SK-N-SH treated with all-trans-retinoic acid at 6 μM for 48 hours (cell line): ENCODE measurements around the gene CST3.

Experiments
- ATAC-seq: fragments of 200-7000 bp; cut with Tn5 transposase; 3 replicates; pipeline ENCODE4 v1.9.1; 2020; ENCODE audit warnings: mild to moderate bottlenecking, moderate library complexity
- ARNTL ChIP-seq: fragments of 450-650 bp; formaldehyde crosslinking; IDR thresholded peaks from 2 replicates; pipeline ENCODE4 v1.5.0; 2020; ENCODE audit warnings: low read depth, mild to moderate bottlenecking, moderate library complexity, borderline replicate concordance
- BACH2 ChIP-seq: fragments of 250-450 bp; sonication (Bioruptor Pico); IDR thresholded peaks from 2 replicates; pipeline ENCODE4 v1.9.0; 2021; ENCODE audit warnings: mild to moderate bottlenecking, borderline replicate concordance
- CREB5 ChIP-seq: fragments of 250-450 bp; sonication (Bioruptor Pico); IDR thresholded peaks from 2 replicates; pipeline ENCODE4 v1.5.1; 2020; ENCODE audit warnings: low read depth, mild to moderate bottlenecking, moderate library complexity
- CSDC2 ChIP-seq: fragments of 250-450 bp; sonication (Bioruptor Pico); IDR thresholded peaks from 2 replicates; pipeline ENCODE4 v1.5.0; 2020; ENCODE audit warnings: mild to moderate bottlenecking, moderate library complexity
- CSRNP3 ChIP-seq: fragments of 250-450 bp; sonication (Bioruptor Pico); IDR thresholded peaks from 2 replicates; pipeline ENCODE4 v1.5.1; 2021; ENCODE audit warnings: mild to moderate bottlenecking, moderate library complexity
- GLIS3 ChIP-seq: fragments of 250-450 bp; sonication (Bioruptor Pico); IDR thresholded peaks from 2 replicates; pipeline ENCODE4 v1.5.0; 2020; ENCODE audit warnings: mild to moderate bottlenecking, moderate library complexity
- ISL1 ChIP-seq: fragments of 250-450 bp; sonication (Bioruptor Pico); IDR thresholded peaks from 2 replicates; pipeline ENCODE4 v2.1.2; 2022; ENCODE audit warnings: mild to moderate bottlenecking, moderate library complexity
- OSR1 ChIP-seq: fragments of 250-450 bp; sonication (Bioruptor Pico); IDR thresholded peaks from 2 replicates; pipeline ENCODE4 v1.8.0; 2022; ENCODE audit warnings: moderate library complexity, mild to moderate bottlenecking, inconsistent platforms
- PATZ1 ChIP-seq: fragments of 250-450 bp; sonication (Bioruptor Pico); IDR thresholded peaks from 2 replicates; pipeline ENCODE4 v1.8.0; 2020; ENCODE audit warnings: mild to moderate bottlenecking, moderate library complexity, borderline replicate concordance
- POU6F1 ChIP-seq: fragments of 250-450 bp; sonication (Bioruptor Pico); IDR thresholded peaks from 2 replicates; pipeline ENCODE4 v1.8.0; 2021; ENCODE audit warnings: low read depth, mild to moderate bottlenecking, moderate library complexity, borderline replicate concordance
- PPARA ChIP-seq: fragments of 250-450 bp; sonication (Bioruptor Pico); IDR thresholded peaks from 2 replicates; pipeline ENCODE4 v1.5.0; 2020; ENCODE audit warnings: mild to moderate bottlenecking, borderline replicate concordance
- RARB ChIP-seq: fragments of 250-450 bp; sonication (Bioruptor Pico); IDR thresholded peaks from 2 replicates; pipeline ENCODE4 v1.8.0; 2021; ENCODE audit warnings: mild to moderate bottlenecking, moderate library complexity
- SNAI2 ChIP-seq: fragments of 250-450 bp; sonication (Bioruptor Pico); IDR thresholded peaks from 2 replicates; pipeline ENCODE4 v1.5.0; 2020; ENCODE audit warnings: mild to moderate bottlenecking, moderate library complexity
- TCF4 ChIP-seq: fragments of 250-450 bp; sonication (Bioruptor Pico); IDR thresholded peaks from 2 replicates; pipeline ENCODE4 v1.8.0; 2021; ENCODE audit warnings: mild to moderate bottlenecking, moderate library complexity, borderline replicate concordance
- TOX ChIP-seq: fragments of 250-450 bp; sonication (Bioruptor Pico); IDR thresholded peaks from 2 replicates; pipeline ENCODE4 v1.8.0; 2021; ENCODE audit warnings: mild to moderate bottlenecking, moderate library complexity, borderline replicate concordance
- TSHZ2 ChIP-seq: fragments of 250-450 bp; sonication (Bioruptor Pico); IDR thresholded peaks from 2 replicates; pipeline ENCODE4 v1.5.0; 2020; ENCODE audit warnings: mild to moderate bottlenecking, moderate library complexity
- ZC3H10 ChIP-seq: fragments of 250-450 bp; sonication (Bioruptor Pico); IDR thresholded peaks from 2 replicates; pipeline ENCODE4 v1.5.1; 2021; ENCODE audit warnings: mild to moderate bottlenecking, moderate library complexity
- ZFP3 ChIP-seq: fragments of 250-450 bp; sonication (Bioruptor Pico); IDR thresholded peaks from 2 replicates; pipeline ENCODE4 v1.5.0; 2020; ENCODE audit warnings: mild to moderate bottlenecking, moderate library complexity
- ZFP30 ChIP-seq: fragments of 450-650 bp; formaldehyde crosslinking; IDR thresholded peaks from 2 replicates; pipeline ENCODE4 v1.5.0; 2022; ENCODE audit warnings: mild to moderate bottlenecking, moderate library complexity
- ZNF8 ChIP-seq: fragments of 450-650 bp; formaldehyde crosslinking; IDR thresholded peaks from 2 replicates; pipeline ENCODE4 v1.5.0; 2020; ENCODE audit warnings: mild to moderate bottlenecking, moderate library complexity

CST3 gene

GRCh38 chr20:23627501-23627900 is 10.3 kb downstream of the CST3 start:
- no peak for ATAC-seq

GRCh38 chr20:23626040-23626620 is 11.6 kb downstream of the CST3 start:
- TF ChIP-seq POU6F1 (CRISPR knock-in tag), result no peak
- no peak for TF ChIP-seq TSHZ2 (CRISPR knock-in tag)
- no peak for TF ChIP-seq CSRNP3 (CRISPR knock-in tag)
- no peak for TF ChIP-seq SNAI2 (CRISPR knock-in tag)
- no peak for TF ChIP-seq TCF4 (CRISPR knock-in tag)
- no peak for TF ChIP-seq PPARA (CRISPR knock-in tag)
- no peak for TF ChIP-seq ZNF8 (CRISPR knock-in tag)
- no peak for TF ChIP-seq RARB (CRISPR knock-in tag)
- no peak for TF ChIP-seq GLIS3 (CRISPR knock-in tag)
- no peak for TF ChIP-seq PATZ1 (CRISPR knock-in tag)
- TF ChIP-seq OSR1 (CRISPR knock-in tag), result no peak
- TF ChIP-seq CSDC2, result no peak
- ATAC-seq, result no peak

More at GRCh38 chr20:23627501-23627900, 10.3 kb downstream of the CST3 start:
- TF ChIP-seq ZFP30 (CRISPR knock-in tag), result no peak
- TF ChIP-seq ARNTL (CRISPR knock-in tag), result no peak
- no peak for TF ChIP-seq ZC3H10 (CRISPR knock-in tag)
- TF ChIP-seq BACH2 (CRISPR knock-in tag), result no peak
- TF ChIP-seq ZFP3, result no peak
- TF ChIP-seq SNAI2 (CRISPR knock-in tag), result no peak
- TF ChIP-seq TCF4 (CRISPR knock-in tag), result no peak
- no peak for TF ChIP-seq ISL1 (CRISPR knock-in tag)
- TF ChIP-seq POU6F1 (CRISPR knock-in tag), result no peak
- TF ChIP-seq CSDC2, result no peak
- TF ChIP-seq ZNF8 (CRISPR knock-in tag), result no peak
- TF ChIP-seq CREB5, result no peak
- TF ChIP-seq RARB (CRISPR knock-in tag), result no peak
- TF ChIP-seq OSR1 (CRISPR knock-in tag), result no peak
- TF ChIP-seq TOX, result no peak
- no peak for TF ChIP-seq TSHZ2 (CRISPR knock-in tag)
